Sigmoid colon (tissue), 7 donors: ENCODE results near the gene IL31RA. TPM values are rescaled to one million over a fixed set of nuclear protein-coding genes. Genes with fewer than 3 reads are reported as not detected.

Experiments used
- DNase-seq: peaks from one replicate; pipeline ENCODE4 v3.0.0-alpha.2; 2019
- H3K27ac ChIP-seq, 4 donors: fragments of 200-600 bp; sonication (generic); one replicate each; pipeline ENCODE4 v1.5.1; 2016 to 2019; ENCODE audit warnings: mild to moderate bottlenecking in 1 of 4
- H3K27me3 ChIP-seq, 3 donors: fragments of 200-600 bp; sonication (generic); one replicate each; pipeline ENCODE4 v1.5.1; 2019; ENCODE audit warnings: mild to moderate bottlenecking in 1 of 3
- H3K36me3 ChIP-seq, 4 donors: fragments of 200-600 bp; sonication (generic); one replicate each; pipeline ENCODE4 v1.5.1; 2016 to 2019
- H3K4me1 ChIP-seq, 4 donors: fragments of 200-600 bp; sonication (generic); one replicate each; pipeline ENCODE4 v1.5.1; 2017 to 2019
- H3K4me3 ChIP-seq, 4 donors: fragments of 200-600 bp; sonication (generic); one replicate each; pipeline ENCODE4 v1.5.1; 2017 to 2019; ENCODE audit warnings: mild to moderate bottlenecking in 2 of 4, moderate library complexity in 1 of 4
- H3K9me3 ChIP-seq, 4 donors: fragments of 200-600 bp in 3 of 4; sonication (generic) in 3 of 4; one replicate each; pipeline versions ENCODE4 v1.5.1 to v1.6.1; 2013 to 2019
- EP300 ChIP-seq, 4 donors: sonication (generic); formaldehyde crosslinking; IDR thresholded peaks; one replicate each; pipeline ENCODE4 v1.6.1; 2017; ENCODE audit warnings: antibody characterized with exemption in 4 of 4
- POLR2A ChIP-seq, 2 donors: fragments of 450-650 bp; IDR thresholded peaks; one replicate each; pipeline ENCODE4 v1.6.1; 2016; ENCODE audit warnings: antibody characterized with exemption in 2 of 2, mild to moderate bottlenecking in 2 of 2, moderate library complexity in 2 of 2
- POLR2AphosphoS5 ChIP-seq, 4 donors: sonication (generic); formaldehyde crosslinking; IDR thresholded peaks; one replicate each; pipeline ENCODE4 v1.6.1; 2017; ENCODE audit warnings: antibody characterized with exemption in 4 of 4
- WGBS, 2 donors: extraction: QIAGEN DNeasy Blood & Tissue Kit; methylation state at CpG; one replicate each; pipeline ENCODE4 v1.1.7; 2013; 5-methylcytosine and 5-hydroxymethylcytosine counted together
- intact Hi-C: fragments of 100-400 bp; cut with DNase I; formaldehyde crosslinking; loops from one replicate; pipeline ENCODE4 v1.15.1; 2023
- polyA plus RNA-seq, 3 donors: library from polyadenylated mRNA; stranded (reverse); fragments of 200-250 nt; gene quantifications; one replicate each; pipeline ENCODE4 v1.2.3, GENCODE V29; 2013
- total RNA-seq, 4 donors: library from RNA; depleted of rRNA; stranded (reverse); fragments of >200 nt; gene quantifications; one replicate each; pipeline ENCODE4 v1.1.0, GENCODE V29; 2016
- TF ChIP-seq, protein P1 (sequence below), 4 experiments: fragments of 450-650 bp in 3 of 4; fragments of 200-600 bp in 1 of 4; IDR thresholded peaks; one replicate each; pipeline ENCODE4 v1.5.1; 2016 to 2019; ENCODE audit warnings: antibody characterized with exemption in 4 of 4, mild to moderate bottlenecking in 3 of 4, moderate library complexity in 2 of 4
- donor health status: healthy with polysubstance abuse.
- donor health status: Bipolar disorder and iron deficiency.
- donor health status: healthy.

IL31RA gene
- total and polyA plus RNA-seq, 7 donors: 0.09 to 3.3 (median 1.5) TPM; not detected in 3

DNA sequence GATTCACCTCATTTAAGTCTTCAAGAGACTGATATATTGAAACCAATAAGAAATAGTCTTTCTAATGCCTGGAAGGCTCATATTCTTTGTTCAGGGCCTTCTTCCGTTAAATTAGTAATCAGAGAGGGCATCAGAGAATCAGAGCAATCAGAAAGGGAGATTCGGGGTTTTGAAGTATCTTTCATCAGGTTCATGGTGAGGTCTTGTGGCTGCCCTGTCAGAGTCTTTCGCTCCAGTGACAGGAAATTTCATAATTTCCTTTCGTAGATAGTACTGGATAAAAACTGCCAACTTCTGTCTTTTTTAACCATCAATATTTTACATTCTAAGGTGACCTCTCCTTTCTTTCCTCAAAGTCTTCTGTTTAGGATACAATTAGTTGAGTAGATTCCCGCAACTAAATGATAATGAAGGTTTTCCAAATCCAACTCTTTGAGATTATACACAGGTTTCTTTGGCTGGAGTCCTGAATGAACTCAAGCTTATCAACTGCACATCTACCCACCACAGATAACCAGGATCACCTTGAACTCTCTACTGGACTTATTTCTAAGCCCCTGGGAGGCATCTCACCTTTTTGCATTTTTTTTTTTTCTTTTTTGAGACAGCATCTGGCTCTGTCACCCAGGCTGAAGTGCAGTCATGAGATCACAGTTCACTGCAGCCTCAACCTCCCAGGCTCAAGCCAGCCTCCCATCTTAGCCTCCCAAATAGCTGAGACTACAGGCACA, 5.5 kb downstream of the IL31RA start:
- 57 to 85% methylated on average over 5 of the region's 5 CpGs for WGBS, 2 donors
- DNase-seq: no peak

GRCh38 chr5:55857247-55857640, 6.1 kb downstream of the IL31RA start:
- Histone ChIP-seq H3K36me3 (no peaks in the 10 kb centered on the region), H3K9me3 (no peaks in the 10 kb centered on the region), H3K27me3 (no peaks in the 10 kb centered on the region), H3K4me1 (no peaks in the 10 kb centered on the region), H3K4me3 (no peak overlapping the region), H3K27ac (no peak overlapping the region)
- TF ChIP-seq POLR2A (IDR thresholded peaks at IDR 0.05): no peak
- TF ChIP-seq EP300 (IDR thresholded peaks at IDR 0.05): no peak
- no peak for TF ChIP-seq POLR2AphosphoS5 (IDR thresholded peaks at IDR 0.05)
- TF ChIP-seq, protein P1, sequence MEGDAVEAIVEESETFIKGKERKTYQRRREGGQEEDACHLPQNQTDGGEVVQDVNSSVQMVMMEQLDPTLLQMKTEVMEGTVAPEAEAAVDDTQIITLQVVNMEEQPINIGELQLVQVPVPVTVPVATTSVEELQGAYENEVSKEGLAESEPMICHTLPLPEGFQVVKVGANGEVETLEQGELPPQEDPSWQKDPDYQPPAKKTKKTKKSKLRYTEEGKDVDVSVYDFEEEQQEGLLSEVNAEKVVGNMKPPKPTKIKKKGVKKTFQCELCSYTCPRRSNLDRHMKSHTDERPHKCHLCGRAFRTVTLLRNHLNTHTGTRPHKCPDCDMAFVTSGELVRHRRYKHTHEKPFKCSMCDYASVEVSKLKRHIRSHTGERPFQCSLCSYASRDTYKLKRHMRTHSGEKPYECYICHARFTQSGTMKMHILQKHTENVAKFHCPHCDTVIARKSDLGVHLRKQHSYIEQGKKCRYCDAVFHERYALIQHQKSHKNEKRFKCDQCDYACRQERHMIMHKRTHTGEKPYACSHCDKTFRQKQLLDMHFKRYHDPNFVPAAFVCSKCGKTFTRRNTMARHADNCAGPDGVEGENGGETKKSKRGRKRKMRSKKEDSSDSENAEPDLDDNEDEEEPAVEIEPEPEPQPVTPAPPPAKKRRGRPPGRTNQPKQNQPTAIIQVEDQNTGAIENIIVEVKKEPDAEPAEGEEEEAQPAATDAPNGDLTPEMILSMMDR (IDR thresholded peaks at IDR 0.05): no peak
- whole genome bisulfite sequencing, 2 donors: 81 to 93% methylated on average over 4 of the region's 4 CpGs
- intact Hi-C loops: no loop called here
- DNase-seq: no peak

More for the DNA sequence above, 5.5 kb downstream of the IL31RA start:
- Histone ChIP-seq H3K4me3 (no peak overlapping the region), H3K36me3 (no peaks in the 10 kb centered on the region), H3K4me1 (no peaks in the 10 kb centered on the region), H3K27me3 (no peaks in the 10 kb centered on the region), H3K9me3 (no peaks in the 10 kb centered on the region), H3K27ac (no peak overlapping the region)
- intact Hi-C loops: no loop called here
- TF ChIP-seq POLR2A (IDR thresholded peaks at IDR 0.05) (no peak), POLR2AphosphoS5 (IDR thresholded peaks at IDR 0.05) (no peak), EP300 (IDR thresholded peaks at IDR 0.05) (no peak)
- TF ChIP-seq, protein P1 (IDR thresholded peaks at IDR 0.05): no peak

GRCh38 chr5:55858104-55858503, 6.9 kb downstream of the IL31RA start:
- no peaks in the 10 kb centered on the region for H3K36me3 ChIP-seq
- TF ChIP-seq, protein P1 (IDR thresholded peaks at IDR 0.05): no peak
- TF ChIP-seq EP300 (IDR thresholded peaks at IDR 0.05): no peak
- no peak for TF ChIP-seq POLR2AphosphoS5 (IDR thresholded peaks at IDR 0.05)
- TF ChIP-seq POLR2A (IDR thresholded peaks at IDR 0.05): no peak
- intact Hi-C loops: no loop called here
- no peak overlapping the region for H3K4me3 ChIP-seq
- H3K4me1 ChIP-seq: no peaks in the 10 kb centered on the region
- no peaks in the 10 kb centered on the region for H3K9me3 ChIP-seq
- no peak overlapping the region for H3K27ac ChIP-seq
- DNase-seq: no peak
- 63 to 87% methylated on average over 2 of the region's 2 CpGs for WGBS, 2 donors
- no peaks in the 10 kb centered on the region for H3K27me3 ChIP-seq

- Histone ChIP-seq H3K27ac (no peak overlapping the region), H3K27me3 (no peaks in the 10 kb centered on the region), H3K4me1 (no peaks in the 10 kb centered on the region), H3K36me3 (no peaks in the 10 kb centered on the region), H3K9me3 (no peaks in the 10 kb centered on the region), H3K4me3 (no peak overlapping the region)
- no peak for DNase-seq
- intact Hi-C loops: no loop called here
- 50 to 90% methylated on average over 3 of the region's 3 CpGs for WGBS, 2 donors
- TF ChIP-seq POLR2A (IDR thresholded peaks at IDR 0.05): no peak
- no peak for TF ChIP-seq POLR2AphosphoS5 (IDR thresholded peaks at IDR 0.05)
- TF ChIP-seq, protein P1 (IDR thresholded peaks at IDR 0.05): no peak
- no peak for TF ChIP-seq EP300 (IDR thresholded peaks at IDR 0.05)
Measured at GRCh38 chr5:55860288-55860687, 9.1 kb downstream of the IL31RA start.

DNA sequence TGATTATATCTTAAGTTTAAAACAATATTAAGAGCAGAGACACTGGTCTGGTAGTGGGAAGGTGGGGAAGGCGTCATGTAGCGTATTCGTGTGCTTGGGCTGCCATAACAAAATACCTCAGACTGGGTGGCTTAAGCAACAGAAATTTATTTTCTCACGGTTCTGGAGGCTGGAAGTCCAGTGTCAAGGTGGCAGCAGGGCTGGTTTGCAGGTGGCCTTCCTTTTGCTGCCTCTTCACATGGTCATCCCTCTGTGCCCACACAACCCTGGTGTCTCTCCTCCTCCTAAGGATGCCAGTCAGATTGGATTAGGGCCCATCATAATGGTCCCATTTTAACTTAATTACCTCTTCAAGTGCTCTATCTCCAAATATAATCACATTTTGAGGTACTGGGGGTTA, 9.6 kb downstream of the IL31RA start:
- Histone ChIP-seq H3K27ac (no peak overlapping the region), H3K27me3 (no peaks in the 10 kb centered on the region), H3K4me1 (no peaks in the 10 kb centered on the region), H3K4me3 (no peak overlapping the region), H3K36me3 (no peaks in the 10 kb centered on the region), H3K9me3 (no peaks in the 10 kb centered on the region)
- intact Hi-C loops: no loop called here
- no peak for DNase-seq
- 72 to 94% methylated on average over 4 of the region's 4 CpGs for WGBS, 2 donors
- TF ChIP-seq POLR2AphosphoS5 (IDR thresholded peaks at IDR 0.05) (no peak), POLR2A (IDR thresholded peaks at IDR 0.05) (no peak), EP300 (IDR thresholded peaks at IDR 0.05) (no peak)
- TF ChIP-seq, protein P1 (IDR thresholded peaks at IDR 0.05): no peak
